NCI-H1105 (cell line): Measurements from ENCODE around the gene SECTM1.
"Not testable (repeated sequence)": the region's sequence is repeated elsewhere in the genome, so short reads cannot be mapped to it uniquely, and the experiment has no call there.

ENCODE experiments used
- DNase-seq: peaks from one replicate; lab custom pipeline; 2025; lab: John Stamatoyannopoulos, UW

Gene SECTM1

GRCh38 chr17:82347994-82348393 is 14.4 kb upstream of the SECTM1 start:
- not testable (repeated sequence) for DNase-seq

- DNase-seq: no peak
These were observed 13.1 kb upstream of the SECTM1 start for GRCh38 chr17:82346342-82347300.

GRCh38 chr17:82345151-82345976 is 11.8 kb upstream of the SECTM1 start:
- DNase-seq: no peak

- DNase-seq: no peak
These were observed 10.8 kb upstream of the SECTM1 start for GRCh38 chr17:82344175-82344907.

- DNase-seq: no peak
These were observed 10.0 kb upstream of the SECTM1 start for GRCh38 chr17:82343560-82343959.

- no peak for DNase-seq
These were observed 9.0 kb upstream of the SECTM1 start for GRCh38 chr17:82342361-82343079.

GRCh38 chr17:82339634-82340580 is 6.3 kb upstream of the SECTM1 start:
- no peak for DNase-seq

GRCh38 chr17:82338858-82339633 is 5.5 kb upstream of the SECTM1 start:
- DNase-seq: no peak

GRCh38 chr17:82334622-82335394 is 1.2 kb upstream of the SECTM1 start:
- no peak for DNase-seq

GRCh38 chr17:82334204-82334621 is 647 bp upstream of the SECTM1 start:
- no peak for DNase-seq

- DNase-seq: no peak
These were observed 792 bp downstream of the SECTM1 start for GRCh38 chr17:82332669-82333278.

GRCh38 chr17:82331345-82331939 is 2.1 kb downstream of the SECTM1 start:
- no peak for DNase-seq

GRCh38 chr17:82330322-82331239 is 3.0 kb downstream of the SECTM1 start:
- DNase-seq: peak; percentile 93

- DNase-seq: no peak
These were observed 3.8 kb downstream of the SECTM1 start for GRCh38 chr17:82329683-82330321.

- DNase-seq: no peak
These were observed 4.5 kb downstream of the SECTM1 start for GRCh38 chr17:82328994-82329507.
